NCI-H2227 (cell line): ENCODE measurements around the gene AGPAT3.

Source experiments
- DNase-seq: peaks from one replicate; lab custom pipeline; 2025; ENCODE audit not compliant: unreplicated experiment; lab: John Stamatoyannopoulos, UW

Gene AGPAT3

DNA sequence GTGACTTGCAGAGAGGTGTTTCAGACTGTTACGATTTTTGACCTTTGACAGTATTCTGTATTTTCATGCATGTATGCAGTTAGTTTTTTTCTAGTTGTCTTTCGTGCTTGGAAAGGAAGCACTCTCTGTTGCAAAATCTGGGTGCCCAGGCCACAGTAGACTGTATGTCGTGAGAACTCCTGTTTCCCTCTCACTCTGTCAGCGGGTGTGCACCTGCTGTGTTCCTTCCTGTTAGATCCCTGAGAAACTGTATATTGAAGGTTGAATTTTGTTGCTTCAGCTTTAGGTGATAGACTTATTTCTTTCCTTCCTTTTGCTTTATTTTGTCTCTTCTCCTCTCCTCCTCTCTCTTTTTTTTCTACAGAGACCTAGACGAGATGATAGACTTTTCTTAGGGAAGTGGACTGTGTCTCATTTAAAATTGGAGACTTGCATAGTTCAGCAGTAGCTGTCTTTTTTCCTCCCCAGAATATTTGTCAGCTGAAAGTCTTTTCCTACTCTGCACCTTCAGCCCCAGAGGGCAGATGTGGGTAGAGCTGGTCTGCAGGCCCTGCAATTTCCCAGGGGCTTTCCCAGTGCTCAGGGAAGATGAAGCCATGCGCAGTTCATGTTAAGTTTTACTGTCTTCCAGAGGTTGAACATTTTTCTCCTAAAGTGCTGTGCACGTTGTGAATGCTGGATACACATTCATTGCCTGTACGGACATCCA, 148.5 kb downstream of the AGPAT3 start:
- peak; percentile 30 for DNase-seq

GRCh38 chr21:44017601-44018000, 152.6 kb downstream of the AGPAT3 start:
- no peak for DNase-seq

- DNase-seq: no peak
Measured at GRCh38 chr21:44018127-44018526, 153.1 kb downstream of the AGPAT3 start.

GRCh38 chr21:44018813-44019567, 154.0 kb downstream of the AGPAT3 start:
- DNase-seq: no peak

DNA sequence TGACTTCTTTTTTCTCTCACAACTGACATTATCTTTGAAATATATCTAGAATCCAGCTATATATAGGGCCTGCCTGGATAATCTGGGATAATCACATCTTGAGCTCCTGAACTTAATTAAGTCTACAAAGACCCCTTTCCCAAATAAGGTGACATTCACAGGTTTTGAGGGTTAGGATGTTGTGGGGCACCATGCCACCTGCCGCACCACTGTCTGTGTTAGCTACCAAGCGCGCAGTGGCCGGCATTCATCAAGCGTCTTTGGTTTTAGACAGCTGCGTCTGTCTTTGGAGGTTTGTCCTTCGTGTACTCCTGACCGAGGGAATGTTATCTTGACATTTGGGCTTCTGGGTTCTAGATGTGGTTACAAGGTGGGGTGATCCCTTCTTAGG, 154.5 kb downstream of the AGPAT3 start:
- no peak for DNase-seq

GRCh38 chr21:44020551-44020950, 155.5 kb downstream of the AGPAT3 start:
- DNase-seq: no peak

GRCh38 chr21:44021064-44021463, 156.0 kb downstream of the AGPAT3 start:
- DNase-seq: no peak

GRCh38 chr21:44024257-44024656, 159.2 kb downstream of the AGPAT3 start:
- DNase-seq: no peak

GRCh38 chr21:44024887-44025353, 159.9 kb downstream of the AGPAT3 start:
- DNase-seq: no peak

DNA sequence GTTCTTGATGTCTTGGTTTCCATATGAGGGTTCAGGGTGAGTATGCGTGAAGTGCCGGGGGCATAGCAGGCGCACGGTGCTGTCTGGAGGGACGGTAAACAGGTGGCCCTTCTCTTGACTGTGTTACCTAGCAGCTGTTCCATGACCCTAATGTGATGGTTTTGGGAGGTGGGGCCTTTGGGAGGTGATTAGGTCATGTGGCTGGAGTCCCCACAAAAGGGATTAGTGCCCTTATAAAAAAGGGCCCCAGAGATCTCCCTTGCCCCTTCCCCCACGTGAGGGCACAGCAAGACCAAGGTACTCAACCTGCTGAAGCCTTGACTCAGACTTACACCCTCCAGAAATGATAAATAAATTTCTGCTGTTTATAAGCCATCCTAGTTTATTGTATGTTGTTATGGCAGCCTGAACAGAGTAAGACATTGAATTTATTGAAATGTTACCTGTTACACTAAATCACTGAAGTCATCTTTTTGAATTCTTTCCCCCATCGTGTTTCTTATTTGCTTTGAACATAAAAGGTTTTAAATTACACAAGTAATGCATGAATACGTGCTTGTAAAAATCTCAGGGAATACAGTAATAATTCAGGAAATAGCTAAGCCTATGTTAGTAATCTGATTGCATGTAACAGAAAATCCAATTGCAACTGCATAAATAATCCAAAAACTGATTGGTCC, 162.7 kb downstream of the AGPAT3 start:
- no peak for DNase-seq

GRCh38 chr21:44028287-44028659, 163.2 kb downstream of the AGPAT3 start:
- no peak for DNase-seq

DNA sequence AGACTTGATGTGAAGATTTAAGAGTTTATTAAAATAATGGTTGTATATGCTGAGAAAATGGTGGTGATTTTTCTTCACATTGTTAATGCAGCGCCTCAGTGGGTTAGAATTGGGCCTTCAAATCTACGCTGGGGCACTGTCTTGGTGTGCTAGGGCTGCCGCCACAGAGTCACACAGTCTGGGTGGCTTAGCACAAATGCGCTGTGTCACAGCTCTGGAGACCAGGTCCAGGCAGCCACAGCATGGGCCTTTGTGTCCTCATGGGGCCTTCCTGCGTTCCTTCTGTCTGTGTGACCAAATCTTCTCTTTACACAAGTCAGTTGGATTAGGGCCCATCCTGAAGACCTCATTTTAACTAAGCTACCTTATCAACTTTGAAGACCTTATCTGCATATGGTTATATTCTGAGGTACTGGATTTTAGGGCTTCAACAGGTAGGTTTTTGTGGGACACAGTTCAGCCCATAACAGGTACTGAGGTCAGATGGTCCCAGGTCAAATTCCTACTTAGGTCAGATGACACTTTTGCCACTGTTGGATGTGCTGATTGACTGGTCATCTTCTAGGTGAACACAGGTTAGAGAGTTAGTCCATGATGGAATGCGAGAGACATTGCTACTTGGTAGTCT, 164.6 kb downstream of the AGPAT3 start:
- no peak for DNase-seq

- DNase-seq: no peak
Measured at GRCh38 chr21:44035244-44035643, 170.2 kb downstream of the AGPAT3 start.
